LNCaP clone FGC (cell line): ENCODE results near the gene TTC22.

Experiments
- DNase-seq: peaks from one replicate; pipeline ENCODE4 v3.0.0-alpha.2; 2011; ENCODE audit warnings: low read depth
- H3K4me3 ChIP-seq: 2 replicates; pipeline ENCODE4 v1.5.1; 2011; ENCODE audit warnings: mild to moderate bottlenecking, low read depth, low read length, control low read depth
- TF ChIP-seq, protein P1 (sequence below): IDR thresholded peaks from 2 replicates; pipeline ENCODE4 v1.5.1; 2012; ENCODE audit warnings: mild to moderate bottlenecking; ENCODE audit not compliant: control insufficient read depth, insufficient read depth; ENCODE audit errors: extremely low read depth

TTC22 gene

DNA sequence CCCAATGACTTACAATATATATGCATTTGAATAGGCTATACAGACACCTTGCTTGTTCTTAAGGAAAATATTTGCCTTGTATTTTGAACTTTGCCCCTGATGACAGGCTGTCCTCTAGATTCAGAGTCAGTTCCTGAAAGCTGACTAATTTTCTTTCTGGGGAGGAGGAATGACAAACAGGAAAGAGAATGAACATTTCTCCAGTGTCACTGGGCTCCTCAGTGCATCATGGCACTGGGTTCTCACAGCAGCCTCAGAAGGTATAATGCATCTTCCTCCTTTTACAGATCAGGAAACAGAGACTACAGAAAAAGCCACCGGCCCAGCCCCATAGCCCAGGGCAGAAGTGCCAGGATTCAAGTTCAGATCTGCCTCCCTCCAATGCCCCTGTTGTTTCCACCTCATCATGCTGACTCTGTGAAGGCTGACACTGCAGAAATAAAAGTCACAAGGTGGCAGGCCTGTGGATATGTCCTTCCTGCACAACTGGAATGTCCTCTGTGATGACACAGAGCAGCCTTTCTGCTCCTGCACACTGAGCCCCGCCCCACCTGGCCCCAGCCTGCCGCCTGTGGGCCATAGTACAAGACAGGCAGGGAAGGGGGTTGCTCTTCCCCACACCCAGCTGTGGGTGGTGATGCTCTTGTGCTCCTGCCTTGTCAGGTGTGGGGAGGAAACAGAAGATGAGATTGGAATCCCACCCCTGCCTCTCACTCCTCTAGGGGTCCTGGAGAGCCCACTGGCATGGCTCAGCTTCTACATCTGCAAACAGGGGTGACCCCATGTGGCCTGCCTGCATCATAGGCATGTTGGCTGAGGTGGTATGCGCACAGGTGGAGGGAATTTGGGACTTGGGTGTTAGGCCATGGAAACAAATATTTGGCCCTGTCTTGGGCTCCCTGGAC, 6.4 kb downstream of the TTC22 start:
- no peak for DNase-seq
- TF ChIP-seq, protein P1, sequence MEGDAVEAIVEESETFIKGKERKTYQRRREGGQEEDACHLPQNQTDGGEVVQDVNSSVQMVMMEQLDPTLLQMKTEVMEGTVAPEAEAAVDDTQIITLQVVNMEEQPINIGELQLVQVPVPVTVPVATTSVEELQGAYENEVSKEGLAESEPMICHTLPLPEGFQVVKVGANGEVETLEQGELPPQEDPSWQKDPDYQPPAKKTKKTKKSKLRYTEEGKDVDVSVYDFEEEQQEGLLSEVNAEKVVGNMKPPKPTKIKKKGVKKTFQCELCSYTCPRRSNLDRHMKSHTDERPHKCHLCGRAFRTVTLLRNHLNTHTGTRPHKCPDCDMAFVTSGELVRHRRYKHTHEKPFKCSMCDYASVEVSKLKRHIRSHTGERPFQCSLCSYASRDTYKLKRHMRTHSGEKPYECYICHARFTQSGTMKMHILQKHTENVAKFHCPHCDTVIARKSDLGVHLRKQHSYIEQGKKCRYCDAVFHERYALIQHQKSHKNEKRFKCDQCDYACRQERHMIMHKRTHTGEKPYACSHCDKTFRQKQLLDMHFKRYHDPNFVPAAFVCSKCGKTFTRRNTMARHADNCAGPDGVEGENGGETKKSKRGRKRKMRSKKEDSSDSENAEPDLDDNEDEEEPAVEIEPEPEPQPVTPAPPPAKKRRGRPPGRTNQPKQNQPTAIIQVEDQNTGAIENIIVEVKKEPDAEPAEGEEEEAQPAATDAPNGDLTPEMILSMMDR: 0 out of 2 replicates have a peak, but pooled peaks have one; percentile 16
- no peak overlapping the region for H3K4me3 ChIP-seq

DNA sequence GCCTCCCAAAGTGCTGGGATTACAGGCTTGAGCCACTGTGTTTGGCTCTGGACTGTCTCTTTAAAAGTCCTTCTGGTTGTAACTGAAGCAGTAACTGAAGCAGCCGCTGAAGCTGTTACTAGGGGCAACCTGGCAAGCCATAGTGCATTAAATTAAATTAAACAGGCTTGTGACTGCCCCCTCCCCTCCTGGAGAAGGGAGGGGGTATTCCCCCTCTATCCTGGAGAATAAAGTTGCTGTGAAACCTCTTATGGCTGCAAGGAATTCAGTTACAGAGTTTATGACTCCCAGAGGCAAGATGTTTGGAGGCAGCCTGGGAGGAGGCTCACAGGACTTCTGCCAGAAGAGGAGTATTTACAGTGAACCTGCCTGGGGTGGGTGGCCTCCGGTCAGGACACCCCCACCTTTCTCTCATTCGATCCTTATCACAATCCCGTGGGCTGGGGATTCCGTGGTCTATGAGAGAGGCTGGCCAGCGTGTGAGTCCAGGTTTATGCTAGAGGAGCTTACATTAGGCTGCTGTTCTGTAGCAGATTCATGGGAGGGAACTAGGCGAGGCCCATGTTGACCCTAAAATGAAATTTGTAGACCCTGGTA, 8.3 kb downstream of the TTC22 start:
- H3K4me3 ChIP-seq: no peak overlapping the region
- DNase-seq: no peak
- TF ChIP-seq, protein P1: no peak

DNA sequence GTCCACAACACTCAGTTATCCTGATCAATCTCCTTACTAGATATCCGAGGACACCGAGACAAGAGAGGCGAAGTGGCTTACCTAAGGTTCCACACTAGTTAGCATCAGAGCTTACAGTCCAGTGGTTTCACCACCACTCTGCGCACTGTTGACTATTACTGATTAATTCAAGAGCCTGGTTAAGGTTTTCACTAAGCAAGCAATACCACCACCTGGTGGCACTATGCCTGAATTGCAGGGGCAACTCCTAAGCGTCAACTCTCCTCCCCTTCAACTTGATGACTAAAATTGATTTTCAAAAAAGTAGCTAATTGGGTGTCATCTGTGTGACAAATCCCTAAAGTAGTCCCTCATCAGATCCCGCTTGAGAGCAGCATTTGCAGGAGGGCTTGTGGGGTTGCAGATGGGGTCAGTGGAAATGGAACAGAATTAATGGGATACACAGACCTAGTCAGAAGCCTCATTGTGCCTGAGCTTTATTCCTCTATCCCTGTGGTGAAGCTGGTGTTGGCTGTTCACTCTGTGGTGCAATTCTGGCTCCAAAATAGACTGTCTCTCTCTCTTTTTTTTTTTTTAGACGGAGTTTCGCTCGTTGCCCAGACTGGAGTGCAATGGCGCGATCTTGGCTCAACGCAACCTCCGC, 9.1 kb downstream of the TTC22 start:
- no peak overlapping the region for H3K4me3 ChIP-seq
- no peak for DNase-seq
- TF ChIP-seq, protein P1: peak; percentile 79

DNA sequence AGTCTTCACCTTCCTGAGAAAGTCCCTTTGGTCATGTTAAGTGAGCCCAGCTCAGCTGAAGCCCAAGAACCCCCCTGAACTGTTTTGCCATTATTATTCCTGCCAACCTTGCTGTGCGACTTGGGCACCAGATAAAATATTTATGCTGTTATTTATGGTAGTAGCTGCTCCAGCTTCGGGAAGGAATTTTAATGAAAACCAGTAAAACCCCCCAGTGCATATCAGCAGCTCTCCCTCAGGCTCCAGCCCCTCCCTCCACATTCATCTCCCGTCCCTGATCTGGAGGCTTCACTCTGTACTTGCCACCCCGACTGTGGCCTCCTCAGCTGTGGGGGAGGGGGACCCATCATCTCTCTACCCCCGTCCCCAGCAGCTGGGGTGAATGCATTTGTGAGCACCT, 12.7 kb downstream of the TTC22 start:
- H3K4me3 ChIP-seq: no peak overlapping the region
- TF ChIP-seq, protein P1: no peak
- no peak for DNase-seq

DNA sequence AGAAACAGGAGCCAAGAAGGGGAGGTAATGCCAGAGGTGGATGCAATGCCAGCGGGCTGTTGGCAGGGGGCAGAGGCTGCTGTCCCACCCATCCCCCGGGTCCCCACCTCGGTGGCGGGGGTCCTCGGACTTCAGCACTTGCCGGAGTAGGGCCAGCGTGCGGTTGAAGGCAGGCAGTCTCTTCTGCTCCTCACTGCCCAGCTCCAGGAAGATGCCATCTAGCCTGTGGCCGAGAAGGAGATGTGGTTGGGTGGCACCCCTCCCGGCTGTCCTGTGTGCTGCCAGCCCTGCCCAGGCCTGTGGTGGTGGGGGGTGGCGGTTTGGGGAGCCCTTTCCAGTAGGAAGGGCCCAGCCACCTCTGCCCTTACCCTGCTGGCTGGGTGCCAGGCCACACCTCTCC, 13.5 kb downstream of the TTC22 start:
- no peak for DNase-seq
- TF ChIP-seq, protein P1: no peak
- no peak overlapping the region for H3K4me3 ChIP-seq

DNA sequence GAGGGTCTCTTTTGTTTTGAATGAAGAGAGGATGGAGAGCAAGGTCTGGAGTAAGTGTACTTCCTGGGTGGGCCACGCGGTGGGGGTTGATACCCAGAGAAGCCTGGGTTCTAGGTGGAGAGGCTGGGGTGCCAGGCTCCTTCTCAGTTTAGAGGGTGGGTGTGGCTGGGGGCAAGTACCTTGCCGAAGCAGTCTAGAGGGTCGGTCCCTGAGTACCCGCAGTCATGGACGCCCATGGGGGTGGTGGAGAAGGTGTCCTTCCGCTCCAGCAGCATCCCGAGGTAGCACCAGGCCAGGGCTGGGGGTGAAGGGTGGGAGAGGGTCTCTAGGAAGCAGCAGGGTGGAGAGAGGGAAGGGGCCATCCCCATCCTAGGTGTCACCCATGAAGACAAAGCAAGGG, 14.3 kb downstream of the TTC22 start:
- no peak for DNase-seq
- no peak overlapping the region for H3K4me3 ChIP-seq
- TF ChIP-seq, protein P1: no peak
